CD1c-positive myeloid dendritic cell (primary cell): ENCODE measurements around the gene SGCG.
"Not testable (repeated sequence)": the region's sequence is repeated elsewhere in the genome, so short reads cannot be mapped to it uniquely, and the experiment has no call there.

Source experiments
- DNase-seq: peaks from one replicate; pipeline ENCODE4 v3.0.0-alpha.2; 2016; ENCODE audit errors: extremely low spot score

The SGCG gene

DNA sequence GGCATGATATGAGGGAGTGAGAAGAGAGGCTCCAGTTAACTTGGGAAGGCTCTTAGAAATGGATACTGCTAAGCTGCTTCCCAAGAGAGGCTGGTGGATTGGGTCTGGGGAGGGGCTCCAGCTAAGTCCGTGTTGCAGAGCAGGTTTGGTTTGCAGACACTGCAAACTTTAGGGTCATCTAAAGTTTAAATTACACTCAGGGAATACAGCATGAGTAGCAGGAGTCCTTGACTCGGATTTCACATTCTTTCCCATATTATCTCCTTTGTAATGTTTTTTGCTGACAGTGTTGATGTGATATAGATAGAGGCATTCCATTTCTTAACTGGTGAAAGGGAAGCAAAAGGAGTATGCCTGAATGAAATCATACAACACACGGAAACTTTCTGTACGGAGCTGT, 31.9 kb downstream of the SGCG start:
- no peak for DNase-seq

DNA sequence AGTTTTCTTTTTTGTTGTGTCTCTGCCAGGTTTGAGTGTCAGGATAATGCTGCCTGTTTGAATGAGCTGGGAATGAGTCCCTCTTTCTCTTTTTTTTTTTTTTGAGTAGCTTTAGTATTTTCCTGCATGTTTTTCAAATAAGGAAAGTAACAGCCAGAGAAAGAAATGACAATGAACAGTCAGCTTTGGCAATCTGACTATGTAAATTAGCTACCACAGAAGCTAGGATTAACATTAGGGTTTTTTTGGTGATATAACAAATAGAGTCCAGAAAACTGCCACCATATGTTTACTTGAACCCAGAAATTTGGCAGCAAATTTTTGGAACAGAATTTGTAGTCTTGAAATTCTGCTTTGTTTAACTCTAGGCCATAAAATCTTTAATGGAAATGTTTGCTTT, 50.5 kb downstream of the SGCG start:
- no peak for DNase-seq

DNA sequence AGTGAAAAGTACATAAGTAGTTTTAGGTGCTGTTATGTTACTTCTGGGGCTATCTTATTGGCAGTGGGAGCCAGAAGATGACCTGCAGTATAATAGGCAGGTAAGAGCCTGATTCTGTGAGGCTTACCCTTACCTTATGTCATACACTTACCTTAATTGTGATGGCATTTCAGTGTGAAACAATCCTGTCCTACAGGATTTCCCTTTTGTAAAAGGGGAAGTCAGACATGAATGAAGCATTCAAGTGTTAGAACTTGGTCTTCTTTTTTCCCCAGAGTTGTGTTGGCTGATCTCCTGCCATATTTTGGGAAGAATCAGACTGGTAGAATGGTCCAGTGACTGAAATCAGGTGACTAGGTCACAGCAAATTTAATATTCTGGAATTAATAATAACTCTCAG, 55.2 kb downstream of the SGCG start:
- DNase-seq: no peak

DNA sequence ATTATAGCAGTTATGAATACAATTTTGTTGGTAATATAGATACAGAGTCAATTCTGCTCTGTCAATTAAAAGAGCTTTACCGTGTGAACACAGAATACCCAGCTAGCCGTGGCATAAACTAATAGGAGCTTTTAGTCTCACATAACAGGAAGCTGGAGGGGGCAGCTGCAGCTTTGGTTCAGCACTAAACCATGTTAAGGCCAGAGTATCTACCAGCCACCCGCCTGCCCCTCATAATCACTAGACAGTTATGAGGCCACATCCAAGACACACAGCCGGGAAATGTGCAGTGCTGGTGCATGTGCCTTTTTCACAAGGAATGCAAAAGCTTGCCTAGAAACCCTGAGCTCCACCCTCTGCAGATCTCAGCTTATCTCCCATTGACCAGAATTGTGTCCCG, 62.3 kb downstream of the SGCG start:
- DNase-seq: no peak

DNA sequence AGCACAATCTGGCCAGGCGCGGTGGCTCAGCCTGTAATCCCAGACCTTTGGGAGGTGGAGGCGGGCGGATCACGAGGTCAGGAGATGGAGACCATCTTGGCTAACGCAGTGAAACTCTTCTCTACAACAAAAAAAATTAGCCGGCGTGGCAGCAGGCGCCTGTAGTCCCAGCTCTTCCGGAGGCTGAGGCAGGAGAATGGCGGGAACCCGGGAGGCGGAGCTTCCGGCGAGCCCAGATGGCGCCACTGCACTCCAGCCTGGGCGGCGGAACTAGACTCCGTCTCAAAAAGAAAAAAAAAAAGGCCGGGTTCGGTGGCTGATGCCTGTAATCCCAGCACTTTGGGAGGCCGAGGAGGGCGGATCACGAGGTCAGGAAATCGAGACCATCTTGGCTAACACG, 67.6 kb downstream of the SGCG start:
- DNase-seq: not testable (repeated sequence)

GRCh38 chr13:23254506-23254905, 73.7 kb downstream of the SGCG start:
- no peak for DNase-seq

GRCh38 chr13:23267571-23267970, 86.8 kb downstream of the SGCG start:
- no peak for DNase-seq

DNA sequence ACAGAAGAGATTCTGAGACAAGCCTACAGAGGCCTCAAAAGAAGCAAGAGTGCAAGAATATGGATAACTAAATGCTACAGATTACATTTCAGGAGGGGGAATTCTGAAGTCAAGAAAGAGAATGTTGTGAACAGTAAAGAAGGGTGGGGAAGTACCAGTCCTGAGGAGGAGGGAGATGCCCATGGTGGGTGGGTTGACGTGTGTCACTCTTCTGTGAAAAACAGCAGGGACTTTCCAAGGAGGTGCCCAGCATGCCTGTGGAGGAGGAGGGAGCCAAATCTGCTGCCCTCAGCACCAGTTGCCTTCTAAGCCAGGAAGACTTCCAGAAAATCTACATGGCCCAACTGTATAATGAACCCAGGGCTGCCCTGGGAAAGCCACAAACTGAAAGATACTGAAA, 87.7 kb downstream of the SGCG start:
- no peak for DNase-seq

- DNase-seq: no peak
Observed at GRCh38 chr13:23271331-23271730, 90.6 kb downstream of the SGCG start.

GRCh38 chr13:23273498-23273897, 92.7 kb downstream of the SGCG start:
- DNase-seq: no peak

GRCh38 chr13:23279321-23279720, 98.5 kb downstream of the SGCG start:
- DNase-seq: no peak

- no peak for DNase-seq
Observed at GRCh38 chr13:23288564-23288963, 107.8 kb downstream of the SGCG start.

DNA sequence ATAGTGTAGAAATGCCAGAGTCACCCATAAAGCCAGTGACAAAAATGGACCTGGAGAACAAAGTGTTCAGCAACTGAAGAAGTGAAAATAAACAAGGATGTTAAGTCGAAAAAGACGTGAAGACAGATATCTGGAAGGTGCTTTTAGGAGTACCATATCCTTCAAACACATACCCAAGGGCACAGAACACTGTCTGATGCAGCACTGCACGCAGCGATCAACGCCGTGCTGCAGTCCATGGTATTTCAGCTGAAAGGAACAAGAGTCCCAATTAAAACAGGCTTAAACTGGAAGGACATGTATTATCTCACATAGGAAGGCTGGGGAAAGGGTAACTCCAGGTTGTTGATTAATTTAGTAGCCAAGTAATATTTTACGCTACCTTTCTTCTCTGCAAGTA, 108.2 kb downstream of the SGCG start:
- no peak for DNase-seq

GRCh38 chr13:23289917-23290357, 109.2 kb downstream of the SGCG start:
- no peak for DNase-seq

- no peak for DNase-seq
Observed at GRCh38 chr13:23292586-23292985, 111.8 kb downstream of the SGCG start.

DNA sequence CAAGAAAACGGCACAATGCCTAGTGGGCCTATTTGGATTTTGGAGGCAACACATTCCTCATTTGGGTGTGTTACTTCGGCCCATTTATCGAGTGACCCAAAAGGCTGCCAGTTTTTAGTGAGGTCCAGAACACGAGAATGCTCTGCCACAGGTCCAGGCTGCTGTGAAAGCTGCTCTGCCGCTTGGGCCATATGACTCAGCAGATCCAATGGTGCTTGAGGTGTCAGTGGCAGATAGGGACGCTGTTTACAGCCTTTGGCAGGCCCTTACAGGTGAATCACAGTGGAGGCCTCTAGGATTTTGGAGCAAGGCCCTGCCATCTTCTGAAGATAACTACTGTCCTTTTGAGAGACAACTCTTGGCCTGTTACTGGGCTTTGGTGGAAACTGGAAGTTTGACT, 134.1 kb downstream of the SGCG start:
- DNase-seq: not testable (repeated sequence)

- DNase-seq: no peak
Observed at GRCh38 chr13:23319883-23320224, 139.1 kb downstream of the SGCG start.

DNA sequence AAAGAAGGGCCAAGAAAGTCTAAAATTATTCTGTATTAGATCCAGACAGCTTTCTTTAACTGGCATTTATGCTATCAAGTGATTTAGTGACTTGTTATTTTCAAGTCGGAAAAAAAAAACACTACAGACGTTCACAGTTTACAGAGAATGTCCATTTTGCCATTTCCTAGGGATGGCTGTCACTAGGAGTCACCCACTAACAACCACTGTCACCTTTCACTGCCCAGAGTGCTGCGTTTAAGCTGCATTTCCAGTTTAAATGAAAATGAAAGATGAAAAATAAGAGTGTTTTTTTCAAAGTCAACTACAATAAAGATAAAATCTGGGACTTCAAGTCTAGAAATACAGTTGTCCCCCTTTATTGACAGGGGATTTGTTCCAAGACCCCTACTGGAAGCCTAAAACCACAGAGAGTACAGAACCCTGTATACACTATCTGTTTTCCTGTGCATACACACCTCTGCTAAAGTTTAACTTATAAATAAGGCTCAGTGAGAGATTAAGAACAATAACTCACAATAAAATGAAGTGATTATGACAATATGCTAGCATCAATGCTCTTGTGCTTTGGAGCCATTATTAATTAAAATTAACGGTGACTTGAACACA, 140.3 kb downstream of the SGCG start:
- DNase-seq: no peak

DNA sequence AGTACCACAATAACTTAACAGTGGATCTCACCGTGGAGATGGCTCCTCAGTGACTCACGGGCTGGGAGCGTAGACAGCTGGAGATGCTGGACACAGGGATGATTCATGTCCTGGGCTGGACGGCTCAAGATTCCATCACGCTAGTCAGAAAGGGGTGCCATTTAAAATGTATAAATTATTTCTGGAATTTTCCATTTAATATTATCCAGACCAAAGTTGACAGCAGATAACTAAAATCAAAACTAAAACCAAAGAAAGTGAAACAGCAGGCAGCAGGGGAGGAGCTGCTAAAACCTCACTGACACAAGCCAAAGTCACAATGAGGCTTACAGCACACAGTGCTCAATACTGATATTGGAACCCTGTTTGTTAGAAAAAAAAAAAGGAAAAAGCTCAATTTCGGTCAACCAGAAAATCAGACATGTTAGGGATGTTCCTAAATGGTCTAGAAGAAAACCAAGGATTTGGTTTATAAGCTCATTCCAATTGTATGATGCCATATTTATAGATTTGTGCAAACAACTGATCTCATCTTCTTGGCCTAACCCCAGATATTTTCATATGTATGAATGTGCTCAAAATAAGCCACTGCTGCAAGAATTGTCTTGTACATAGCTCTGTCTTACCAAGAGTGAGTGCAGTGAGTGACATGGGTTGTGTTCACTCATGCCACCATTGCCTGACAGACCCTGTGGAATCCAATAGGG, 140.9 kb downstream of the SGCG start:
- DNase-seq: no peak

GRCh38 chr13:23322353-23323336, 141.9 kb downstream of the SGCG start:
- DNase-seq: no peak

DNA sequence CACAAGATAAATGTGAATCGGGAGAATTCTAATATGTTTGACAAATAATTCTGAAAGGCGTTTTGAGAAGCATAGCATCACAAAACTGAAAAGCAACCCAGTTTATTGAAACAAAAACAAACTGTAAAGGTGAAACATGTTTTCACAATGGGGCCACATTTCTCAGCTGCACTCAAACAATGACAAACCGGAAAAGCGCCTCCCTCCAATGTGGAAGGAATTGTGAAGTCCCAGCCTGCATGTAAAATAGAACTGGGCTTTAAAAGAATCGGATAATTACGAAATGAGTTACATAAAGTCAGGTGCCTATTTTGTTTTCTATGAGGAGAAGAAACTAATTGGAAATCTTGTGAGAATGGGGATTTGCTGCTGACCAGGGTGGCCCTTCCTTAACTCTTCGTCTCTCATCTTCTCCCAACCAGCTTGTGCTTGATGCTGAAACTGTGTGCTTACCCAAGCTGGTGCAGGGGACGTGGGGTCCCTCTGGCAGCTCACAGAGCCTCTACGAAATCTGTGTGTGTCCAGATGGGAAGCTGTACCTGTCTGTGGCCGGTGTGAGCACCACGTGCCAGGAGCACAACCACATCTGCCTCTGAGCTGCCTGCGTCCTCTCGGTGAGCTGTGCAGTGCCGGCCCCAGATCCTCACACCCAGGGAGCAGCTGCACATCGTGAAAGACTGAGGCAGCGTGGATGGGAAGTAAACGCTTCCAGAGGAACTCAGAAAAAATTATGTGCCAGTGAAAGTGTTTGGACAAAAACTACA, 143.3 kb downstream of the SGCG start:
- no peak for DNase-seq

GRCh38 chr13:23325191-23325590, 144.4 kb downstream of the SGCG start:
- DNase-seq: no peak
